CD4-positive, CD25-positive, alpha-beta regulatory T cell (primary cell): ENCODE measurements around the gene C2orf72. TPM values are rescaled to one million over a fixed set of nuclear protein-coding genes. Genes with fewer than 3 reads are reported as not detected.

Source experiments
- ATAC-seq, 2 donors: fragments of 150-1000 bp; cut with Tn5 transposase; one replicate each; pipeline ENCODE4 v1.10.0; 2021; ENCODE audit warnings: low read depth in 2 of 2, moderate number of reproducible peaks in 2 of 2, moderate library complexity in 1 of 2
- DNase-seq, 3 donors: peaks; one replicate each; pipeline versions ENCODE4 v3.0.0 to v3.0.0-alpha.2; 2012 to 2022; ENCODE audit warnings: mixed read lengths in 1 of 3
- H3K27ac ChIP-seq: one replicate; pipeline ENCODE4 v1.7.0; 2013; ENCODE audit warnings: mild to moderate bottlenecking, low read length; ENCODE audit not compliant: insufficient read depth, poor library complexity, severe bottlenecking
- H3K27me3 ChIP-seq: one replicate; pipeline ENCODE4 v1.7.0; 2013; ENCODE audit warnings: low read length; ENCODE audit not compliant: control insufficient read depth, insufficient read depth
- H3K36me3 ChIP-seq: one replicate; pipeline ENCODE4 v1.7.0; 2013; ENCODE audit warnings: mild to moderate bottlenecking, low read length, moderate library complexity; ENCODE audit not compliant: control insufficient read depth, insufficient read depth
- H3K4me1 ChIP-seq: 2 replicates; pipeline ENCODE4 v1.7.0; 2013; ENCODE audit warnings: mild to moderate bottlenecking, low read length; ENCODE audit not compliant: insufficient read depth, control insufficient read depth, poor library complexity, severe bottlenecking
- H3K4me3 ChIP-seq: one replicate; pipeline ENCODE4 v1.7.0; 2013; ENCODE audit warnings: low read depth, mild to moderate bottlenecking, low read length, moderate library complexity
- H3K9me3 ChIP-seq, 2 experiments: 1 replicate in 1 of 2; 2 replicates in 1 of 2; pipeline ENCODE4 v1.7.0; 2013; ENCODE audit warnings: low read length in 2 of 2, mild to moderate bottlenecking in 1 of 2, moderate library complexity in 1 of 2; ENCODE audit not compliant: control insufficient read depth in 2 of 2
- H3K27ac Mint-ChIP-seq, 3 donors: one replicate each; pipeline ENCODE4 v1.8.0; 2020 to 2022; ENCODE audit warnings: mild to moderate bottlenecking in 3 of 3, mixed read lengths in 3 of 3, moderate library complexity in 2 of 3
- H3K27me3 Mint-ChIP-seq: one replicate; pipeline ENCODE4 v1.8.0; 2022; ENCODE audit warnings: mild to moderate bottlenecking, mixed read lengths
- H3K36me3 Mint-ChIP-seq: one replicate; pipeline ENCODE4 v1.8.0; 2020; ENCODE audit warnings: mixed read lengths
- H3K4me1 Mint-ChIP-seq, 4 donors: one replicate each; pipeline ENCODE4 v1.8.0; 2020 to 2022; ENCODE audit warnings: mixed read lengths in 4 of 4, mild to moderate bottlenecking in 1 of 4
- H3K4me3 Mint-ChIP-seq, 4 donors: one replicate each; pipeline ENCODE4 v1.8.0; 2020 to 2022; ENCODE audit warnings: mild to moderate bottlenecking in 4 of 4, mixed read lengths in 4 of 4, moderate library complexity in 3 of 4
- H3K9me3 Mint-ChIP-seq, 7 donors: one replicate each; pipeline ENCODE4 v1.8.0; 2020 to 2022; ENCODE audit warnings: mixed read lengths in 7 of 7, mild to moderate bottlenecking in 3 of 7, moderate library complexity in 2 of 7
- polyA plus RNA-seq, 4 donors: library from polyadenylated mRNA; unstranded; fragments of 300-500 nt; fragmentation: Illumina TruSeq; gene quantifications; one replicate each; pipeline ENCODE4 v1.2.3, GENCODE V29; 2021
- total RNA-seq: library from RNA; stranded (reverse); gene quantifications from one replicate; pipeline ENCODE4 v1.2.3, GENCODE V29; 2022

C2orf72 gene
- total and polyA plus RNA-seq, 5 donors from 2014 or later = not detected

DNA sequence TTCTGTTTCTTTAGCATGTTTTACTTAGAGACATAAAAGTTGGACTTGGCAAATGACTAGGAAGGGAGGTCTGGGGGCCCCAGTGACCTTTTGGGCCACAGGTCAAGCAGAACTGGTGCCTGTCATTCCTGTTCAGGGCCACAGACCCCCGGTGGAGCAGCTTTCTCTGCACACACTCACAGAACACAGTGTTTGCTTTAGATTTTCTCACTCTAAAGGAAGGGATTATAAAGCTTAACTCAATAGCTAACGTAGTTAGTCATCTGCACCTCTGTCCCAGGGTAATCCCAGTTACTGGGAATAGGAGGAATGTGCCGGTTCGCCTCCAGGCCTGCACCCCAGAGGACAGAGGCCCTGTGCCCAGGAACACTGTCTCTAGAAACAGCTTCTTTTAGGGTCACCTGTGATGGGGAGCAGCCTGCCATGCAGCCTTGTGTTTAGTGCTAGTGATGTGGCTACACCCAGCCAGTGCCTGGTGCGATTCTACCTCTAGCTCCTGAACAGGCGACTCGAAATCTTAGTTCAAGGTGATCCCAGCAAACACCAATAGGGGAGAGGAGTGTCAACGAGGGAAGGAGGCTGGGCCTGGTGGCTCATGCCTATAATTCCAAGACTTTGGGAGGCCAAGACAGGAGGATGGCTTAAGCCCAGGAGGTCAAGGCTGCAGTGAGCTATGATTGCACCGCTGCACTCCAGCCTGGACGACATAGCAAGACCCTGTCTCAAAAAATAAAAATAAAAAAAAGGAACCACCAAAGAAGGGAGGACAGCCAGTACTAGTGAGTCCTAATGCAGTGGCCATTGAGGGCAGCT, 29.8 kb upstream of the C2orf72 start:
- H3K27me3 Mint-ChIP-seq = peaks cover 29% of the 10 kb centered on the region
- H3K27ac ChIP-seq = no peak overlapping the region
- no peak overlapping the region for H3K4me3 Mint-ChIP-seq
- peaks cover 0 to 10% (median 4%) of the 10 kb centered on the region in 7 donors for H3K9me3 Mint-ChIP-seq
- H3K4me1 ChIP-seq = no peaks in the 10 kb centered on the region
- H3K9me3 ChIP-seq = no peaks in the 10 kb centered on the region
- no peak for ATAC-seq
- H3K36me3 Mint-ChIP-seq = peaks cover 10% of the 10 kb centered on the region
- H3K27ac Mint-ChIP-seq = no peak overlapping the region
- no peaks in the 10 kb centered on the region for H3K36me3 ChIP-seq
- no peak for DNase-seq
- no peak overlapping the region for H3K4me3 ChIP-seq
- no peaks in the 10 kb centered on the region for H3K27me3 ChIP-seq
- peaks cover 0 to 3% (median 0%) of the 10 kb centered on the region in 4 donors for H3K4me1 Mint-ChIP-seq

DNA sequence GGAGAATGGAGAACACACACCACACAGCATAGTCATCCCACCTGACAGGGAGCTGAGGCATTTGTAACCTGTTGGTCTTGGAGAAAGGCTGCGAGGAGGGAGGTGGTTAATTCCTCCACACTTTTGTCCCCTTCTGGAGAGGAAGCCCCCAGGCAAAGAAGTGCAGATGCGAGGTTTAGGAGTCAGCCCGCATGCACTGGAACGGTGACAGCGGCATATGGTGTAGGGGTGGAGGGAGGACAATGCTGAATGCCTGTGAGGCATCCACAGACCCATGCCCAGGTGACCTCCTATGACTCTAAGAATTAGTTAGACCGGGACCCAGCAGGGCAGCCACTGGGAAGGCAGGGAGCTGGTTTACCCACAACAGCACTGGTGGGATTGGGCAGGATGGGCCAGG, 29.2 kb upstream of the C2orf72 start:
- H3K27ac Mint-ChIP-seq = no peak overlapping the region
- Histone ChIP-seq H3K36me3 (no peaks in the 10 kb centered on the region), H3K9me3 (no peaks in the 10 kb centered on the region), H3K27me3 (no peaks in the 10 kb centered on the region), H3K4me1 (no peaks in the 10 kb centered on the region), H3K4me3 (no peak overlapping the region), H3K27ac (no peak overlapping the region)
- H3K27me3 Mint-ChIP-seq = peaks cover 36% of the 10 kb centered on the region
- DNase-seq (no peak), ATAC-seq (no peak)
- peaks cover 0 to 3% (median 0%) of the 10 kb centered on the region in 4 donors for H3K4me1 Mint-ChIP-seq
- peaks cover 0 to 10% (median 4%) of the 10 kb centered on the region in 7 donors for H3K9me3 Mint-ChIP-seq
- no peak overlapping the region for H3K4me3 Mint-ChIP-seq
- H3K36me3 Mint-ChIP-seq = peaks cover 10% of the 10 kb centered on the region

DNA sequence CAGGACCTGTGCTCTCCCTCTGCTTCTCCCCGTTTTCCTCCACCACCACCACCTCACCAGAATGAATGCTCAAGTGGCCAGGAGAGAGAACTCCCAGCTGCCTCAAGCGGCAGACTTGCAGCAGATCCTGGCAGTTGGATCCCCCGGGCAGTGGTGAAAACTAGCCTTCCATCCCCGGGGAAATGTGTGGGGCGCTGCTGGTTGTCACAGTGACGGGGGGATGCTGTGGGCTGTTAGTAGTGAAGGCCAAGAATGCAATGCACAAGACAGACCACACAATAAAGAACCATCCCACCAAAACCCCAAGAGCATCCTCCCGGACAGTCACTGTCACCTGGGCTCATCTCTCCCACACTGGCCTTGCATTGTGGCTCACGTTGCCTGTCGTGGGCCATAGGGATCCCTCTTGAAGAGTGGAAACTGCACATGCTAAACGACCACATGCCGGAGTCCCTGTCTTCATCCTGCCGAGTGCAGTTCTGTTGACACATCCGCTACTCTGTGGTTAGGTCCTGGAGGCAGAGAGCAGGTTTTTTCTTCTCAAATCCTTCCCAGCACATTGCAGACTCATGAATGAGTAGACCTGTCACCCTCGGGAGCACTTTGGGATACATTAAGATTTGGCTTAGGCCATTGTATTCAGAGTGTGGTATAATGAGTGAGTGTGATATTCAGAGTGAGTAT, 27.9 kb upstream of the C2orf72 start:
- Histone ChIP-seq H3K27me3 (peaks cover 6% of the 10 kb centered on the region), H3K36me3 (no peaks in the 10 kb centered on the region), H3K4me1 (no peaks in the 10 kb centered on the region), H3K27ac (no peak overlapping the region), H3K9me3 (no peaks in the 10 kb centered on the region), H3K4me3 (no peak overlapping the region)
- H3K27ac Mint-ChIP-seq = no peak overlapping the region
- peaks cover 39% of the 10 kb centered on the region for H3K27me3 Mint-ChIP-seq
- peaks cover 0 to 3% (median 0%) of the 10 kb centered on the region in 4 donors for H3K4me1 Mint-ChIP-seq
- no peak for ATAC-seq
- H3K36me3 Mint-ChIP-seq = peaks cover 10% of the 10 kb centered on the region
- no peak for DNase-seq
- peaks cover 0 to 10% (median 4%) of the 10 kb centered on the region in 7 donors for H3K9me3 Mint-ChIP-seq
- H3K4me3 Mint-ChIP-seq = no peak overlapping the region

DNA sequence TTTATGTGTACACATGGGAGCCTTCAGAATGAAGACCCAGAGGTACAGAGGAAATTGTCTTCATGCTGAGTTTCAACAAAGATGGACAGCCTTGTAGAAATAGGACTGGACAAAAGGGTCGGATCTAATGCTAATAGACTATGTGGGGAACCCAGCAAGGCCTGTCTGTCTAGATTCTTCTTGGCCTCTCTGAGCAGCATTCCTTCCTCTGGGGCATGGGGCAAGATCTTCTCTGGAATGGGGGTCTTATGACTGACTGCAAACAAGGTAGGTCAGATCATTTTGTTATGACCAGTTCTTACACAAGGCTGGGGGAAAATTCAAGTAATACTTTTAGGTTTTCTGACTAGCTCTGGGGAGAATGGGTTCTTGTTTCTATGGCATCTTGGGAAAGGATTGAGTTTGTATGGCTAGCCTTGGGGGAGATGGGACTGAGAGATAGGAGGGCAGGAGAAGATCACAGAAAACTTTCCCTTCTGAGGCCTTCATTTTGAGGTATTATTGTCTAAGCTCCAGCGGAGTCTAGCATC, 27.1 kb upstream of the C2orf72 start:
- H3K4me3 ChIP-seq = no peak overlapping the region
- no peak overlapping the region for H3K27ac ChIP-seq
- peaks cover 3% of the 10 kb centered on the region for H3K36me3 Mint-ChIP-seq
- H3K27me3 Mint-ChIP-seq = peaks cover 39% of the 10 kb centered on the region
- H3K36me3 ChIP-seq = no peaks in the 10 kb centered on the region
- no peak for ATAC-seq
- no peak for DNase-seq
- peaks cover 6% of the 10 kb centered on the region for H3K27me3 ChIP-seq
- no peaks in the 10 kb centered on the region for H3K4me1 Mint-ChIP-seq
- no peak overlapping the region for H3K27ac Mint-ChIP-seq
- H3K9me3 Mint-ChIP-seq = peaks cover 0 to 4% (median 2%) of the 10 kb centered on the region in 7 donors
- no peaks in the 10 kb centered on the region for H3K9me3 ChIP-seq
- H3K4me3 Mint-ChIP-seq = no peak overlapping the region
- H3K4me1 ChIP-seq = no peaks in the 10 kb centered on the region

- DNase-seq = no peak
- Mint-ChIP-seq H3K36me3 (no peaks in the 10 kb centered on the region), H3K9me3 (no peaks in the 10 kb centered on the region), H3K27ac (no peak overlapping the region), H3K27me3 (peaks cover 46% of the 10 kb centered on the region), H3K4me1 (no peaks in the 10 kb centered on the region), H3K4me3 (no peak overlapping the region)
- ATAC-seq = no peak
- Histone ChIP-seq H3K9me3 (no peaks in the 10 kb centered on the region), H3K27ac (no peak overlapping the region), H3K4me1 (no peaks in the 10 kb centered on the region), H3K36me3 (no peaks in the 10 kb centered on the region), H3K27me3 (peaks cover 6% of the 10 kb centered on the region), H3K4me3 (no peak overlapping the region)
Observed at GRCh38 chr2:231011526-231011925, 25.8 kb upstream of the C2orf72 start.

GRCh38 chr2:231012463-231012862, 24.9 kb upstream of the C2orf72 start:
- Mint-ChIP-seq H3K27me3 (peaks cover 52% of the 10 kb centered on the region), H3K4me1 (peaks cover 0 to 4% (median 2%) of the 10 kb centered on the region in 4 donors), H3K4me3 (no peak overlapping the region), H3K9me3 (no peaks in the 10 kb centered on the region), H3K36me3 (no peaks in the 10 kb centered on the region), H3K27ac (no peak overlapping the region)
- DNase-seq (no peak), ATAC-seq (no peak)
- Histone ChIP-seq H3K4me1 (no peaks in the 10 kb centered on the region), H3K9me3 (no peaks in the 10 kb centered on the region), H3K27me3 (peaks cover 9% of the 10 kb centered on the region), H3K27ac (no peak overlapping the region), H3K4me3 (no peak overlapping the region), H3K36me3 (no peaks in the 10 kb centered on the region)

GRCh38 chr2:231013820-231014219, 23.5 kb upstream of the C2orf72 start:
- Histone ChIP-seq H3K4me3 (no peak overlapping the region), H3K36me3 (no peaks in the 10 kb centered on the region), H3K4me1 (no peaks in the 10 kb centered on the region), H3K27ac (no peak overlapping the region), H3K27me3 (peaks cover 9% of the 10 kb centered on the region), H3K9me3 (no peaks in the 10 kb centered on the region)
- Mint-ChIP-seq H3K4me3 (no peak overlapping the region), H3K36me3 (no peaks in the 10 kb centered on the region), H3K4me1 (peaks cover 0 to 4% (median 2%) of the 10 kb centered on the region in 4 donors), H3K27ac (no peak overlapping the region), H3K9me3 (peaks cover 0 to 1% (median 0%) of the 10 kb centered on the region in 7 donors), H3K27me3 (peaks cover 49% of the 10 kb centered on the region)
- ATAC-seq (no peak), DNase-seq (no peak)
